Liver (tissue), 3 donors: ENCODE results near the gene RERE.
A peak's percentile ranks its signal among the peaks of the same experiment; 100 is the strongest.

Experiments used
- ATF3 ChIP-seq: IDR thresholded peaks from 2 replicates; pipeline ENCODE4 v1.6.1; 2016; ENCODE audit warnings: antibody characterized with exemption
- CTCF ChIP-seq: fragments of 150-350 bp; IDR thresholded peaks from 2 replicates; pipeline ENCODE4 v1.5.1; 2017; ENCODE audit warnings: improper control_type of control experiment, low read depth, low read length; ENCODE audit not compliant: missing input control
- EGR1 ChIP-seq, 2 donors: IDR thresholded peaks; 2 replicates each; pipeline ENCODE4 v1.6.1; 2016 to 2018; ENCODE audit warnings: antibody characterized with exemption in 2 of 2, low read depth in 2 of 2
- GABPA ChIP-seq, 2 donors: IDR thresholded peaks in 1 of 2; conservative IDR thresholded peaks in 1 of 2; 2 replicates each; pipeline ENCODE4 v1.6.1; 2016; ENCODE audit warnings: antibody characterized with exemption in 2 of 2, mild to moderate bottlenecking in 1 of 2, moderate library complexity in 1 of 2
- JUND ChIP-seq, 2 donors: IDR thresholded peaks; 2 replicates each; pipeline ENCODE4 v1.6.1; 2016; ENCODE audit warnings: antibody characterized with exemption in 2 of 2
- MAX ChIP-seq: IDR thresholded peaks from 2 replicates; pipeline ENCODE4 v1.6.1; 2016; ENCODE audit warnings: antibody characterized with exemption
- RAD21 ChIP-seq, 2 donors: IDR thresholded peaks; 2 replicates each; pipeline ENCODE4 v1.6.1; 2016; ENCODE audit warnings: antibody characterized with exemption in 2 of 2, mild to moderate bottlenecking in 2 of 2
- RXRA ChIP-seq, 2 donors: IDR thresholded peaks; 2 replicates each; pipeline ENCODE4 v1.6.1; 2017 to 2018; ENCODE audit warnings: antibody characterized with exemption in 2 of 2, mild to moderate bottlenecking in 1 of 2
- SP1 ChIP-seq: IDR thresholded peaks from 2 replicates; pipeline ENCODE4 v1.6.1; 2018; ENCODE audit warnings: antibody characterized with exemption, mild to moderate bottlenecking
- TAF1 ChIP-seq: conservative IDR thresholded peaks from 2 replicates; pipeline ENCODE4 v1.6.1; 2016; ENCODE audit warnings: antibody characterized with exemption, mild to moderate bottlenecking
- YY1 ChIP-seq: IDR thresholded peaks from 2 replicates; pipeline ENCODE4 v1.6.1; 2016; ENCODE audit warnings: antibody characterized with exemption, mild to moderate bottlenecking
- donor health status: healthy.
- donor health status: healthy.

- TF ChIP-seq CTCF (peak; percentile 1), RXRA (IDR thresholded peaks at IDR 0.05) (no peak), GABPA (IDR thresholded peaks at IDR 0.05 in 1 of 2, conservative IDR thresholded peaks at IDR 0.05 in 1 of 2) (no peak), MAX (no peak), TAF1 (no peak), YY1 (no peak), ATF3 (no peak), EGR1 (IDR thresholded peaks at IDR 0.05; ENCODE audit: low read depth in 2 of 2) (no peak), JUND (IDR thresholded peaks at IDR 0.05) (no peak), RAD21 (IDR thresholded peaks at IDR 0.05) (peak; percentile 28 to 54), SP1 (no peak)
Measured at GRCh38 chr1:8718850-8719361, 98.5 kb downstream of the RERE start.
